Kidney (tissue), 14 donors: ENCODE data around the gene FLNB. TPM values are rescaled to one million over a fixed set of nuclear protein-coding genes. Genes with fewer than 3 reads are reported as not detected.

Experiments
- DNase-seq, 5 donors: peaks; one replicate each; pipeline ENCODE4 v3.0.0-alpha.2; 2013 to 2020
- FAIRE-seq: peaks from 2 replicates; lab custom pipeline; 2012; peaks lifted over from hg19 to GRCh38; lab: Jason Lieb, UNC
- H3K27ac ChIP-seq, 2 donors: one replicate each; pipeline ENCODE4 v1.7.0; 2013; ENCODE audit warnings: low read depth in 2 of 2, low read length in 2 of 2, inconsistent platforms in 1 of 2
- H3K27me3 ChIP-seq: one replicate; pipeline ENCODE4 v1.7.1; 2013; ENCODE audit warnings: low read length, inconsistent platforms; ENCODE audit not compliant: control insufficient read depth, insufficient read depth
- H3K36me3 ChIP-seq, 3 donors: one replicate each; pipeline versions ENCODE4 v1.7.0 to v1.7.1; 2013; ENCODE audit warnings: low read length in 3 of 3, control low read depth in 1 of 3, inconsistent platforms in 1 of 3; ENCODE audit not compliant: insufficient read depth in 3 of 3, control insufficient read depth in 2 of 3
- H3K4me1 ChIP-seq, 3 donors: one replicate each; pipeline versions ENCODE4 v1.7.0 to v1.7.1; 2013; ENCODE audit warnings: low read length in 3 of 3, inconsistent platforms in 1 of 3, low read depth in 1 of 3; ENCODE audit not compliant: control insufficient read depth in 2 of 3, insufficient read depth in 2 of 3
- H3K4me3 ChIP-seq, 3 donors: one replicate each; pipeline versions ENCODE4 v1.7.0 to v1.8.1; 2013; ENCODE audit warnings: low read length in 3 of 3, control low read depth in 1 of 3, inconsistent platforms in 1 of 3
- H3K9ac ChIP-seq, 3 donors: one replicate each; pipeline versions ENCODE4 v1.7.0 to v1.7.1; 2013; ENCODE audit warnings: low read length in 3 of 3, control low read depth in 1 of 3, inconsistent platforms in 1 of 3
- H3K9me3 ChIP-seq, 3 donors: one replicate each; pipeline versions ENCODE4 v1.7.0 to v1.7.1; 2013; ENCODE audit warnings: low read length in 3 of 3, control low read depth in 1 of 3, inconsistent platforms in 1 of 3; ENCODE audit not compliant: control insufficient read depth in 2 of 3, insufficient read depth in 1 of 3
- CTCF ChIP-seq: IDR thresholded peaks from 3 replicates; pipeline ENCODE4 v1.5.1; 2012; ENCODE audit warnings: mild to moderate bottlenecking, moderate library complexity, borderline replicate concordance; ENCODE audit not compliant: insufficient read depth; ENCODE audit errors: extremely low read depth
- intact Hi-C: fragments of 100-400 bp; cut with DNase I; formaldehyde crosslinking; loops from one replicate; pipeline ENCODE4 v1.11.1; 2022
- polyA plus RNA-seq: library from polyadenylated mRNA; stranded (reverse); fragments of 350-450 nt; fragmentation: Illumina TruSeq; extraction: RNeasy Lipid Tissue Mini Kit (QIAGEN cat#74804); gene quantifications from one replicate; pipeline ENCODE4 v1.2.3, GENCODE V29; 2014; ENCODE audit warnings: low read depth, low replicate concordance; ENCODE audit not compliant: insufficient read depth
- total RNA-seq: library from RNA; stranded (reverse); fragmentation: NEBNext Ultra II Directional; extraction: Animal tissue kit (Norgen Biotek cat#: 25700); gene quantifications from one replicate; pipeline ENCODE4 v1.2.1, GENCODE V29; 2021
- donor health status: control.
- donor health status: control.
- donor health status: control.
- donor health status: control.
- donor health status: control.
- donor health status: DM: yes; HTN: yes; CAD: no.
- donor health status: Normal renal cell carcinoma (clear cell type).

FLNB gene
- total and polyA plus RNA-seq, 2 donors from 2014 or later = 115 to 216 TPM

GRCh38 chr3:58122936-58123700 is 114.9 kb downstream of the FLNB start:
- no peak for TF ChIP-seq CTCF
- DNase-seq (no peak), FAIRE-seq (no peak)
- peaks cover 4 to 65% (median 39%) of the 10 kb centered on the region in 3 donors for H3K36me3 ChIP-seq
- H3K4me1 ChIP-seq = peaks cover 0 to 12% (median 5%) of the 10 kb centered on the region in 3 donors
- no peak overlapping the region for H3K27ac ChIP-seq
- no peak overlapping the region for H3K9ac ChIP-seq
- no peak overlapping the region for H3K4me3 ChIP-seq
- H3K9me3 ChIP-seq = no peaks in the 10 kb centered on the region
- H3K27me3 ChIP-seq = no peaks in the 10 kb centered on the region
- intact Hi-C loops = no loop called here

- DNase-seq (no peak), FAIRE-seq (no peak)
- H3K4me3 ChIP-seq = no peak overlapping the region
- TF ChIP-seq CTCF = no peak
- intact Hi-C loops = no loop called here
- H3K27ac ChIP-seq = no peak overlapping the region
- H3K9me3 ChIP-seq = no peaks in the 10 kb centered on the region
- H3K9ac ChIP-seq = no peak overlapping the region
- H3K27me3 ChIP-seq = no peaks in the 10 kb centered on the region
- peaks cover 4 to 64% (median 39%) of the 10 kb centered on the region in 3 donors for H3K36me3 ChIP-seq
- H3K4me1 ChIP-seq = peaks cover 0 to 7% (median 4%) of the 10 kb centered on the region in 3 donors
These were observed 116.2 kb downstream of the FLNB start for GRCh38 chr3:58124387-58124786.

- peaks cover 10 to 44% (median 37%) of the 10 kb centered on the region in 3 donors for H3K36me3 ChIP-seq
- no peak for TF ChIP-seq CTCF
- H3K27me3 ChIP-seq = no peaks in the 10 kb centered on the region
- DNase-seq (peak in 2 of 5 donors; percentile 6 to 30), FAIRE-seq (no peak)
- intact Hi-C loops = no loop called here
- no peaks in the 10 kb centered on the region for H3K9me3 ChIP-seq
- H3K4me3 ChIP-seq = no peak overlapping the region
- no peak overlapping the region for H3K27ac ChIP-seq
- H3K9ac ChIP-seq = no peak overlapping the region
- H3K4me1 ChIP-seq = peaks cover 0 to 4% (median 0%) of the 10 kb centered on the region in 3 donors
These were observed 121.0 kb downstream of the FLNB start for GRCh38 chr3:58129041-58129770.
